HepG2 (cell line): ENCODE data around the gene FRMD6. TPM values are rescaled to one million over a fixed set of nuclear protein-coding genes. Genes with fewer than 3 reads are reported as not detected.

Experiments used
- ARID5B ChIP-seq: IDR thresholded peaks from 2 replicates; pipeline ENCODE4 v1.4.0; 2020; ENCODE audit warnings: mild to moderate bottlenecking, missing genetic modification reagents
- ATAD3A ChIP-seq: sonication (generic); formaldehyde crosslinking; IDR thresholded peaks from 2 replicates; pipeline ENCODE4 v1.4.0; 2020; ENCODE audit warnings: missing genetic modification reagents
- IRF9 ChIP-seq: sonication (generic); formaldehyde crosslinking; IDR thresholded peaks from 2 replicates; pipeline ENCODE4 v1.8.0; 2022; ENCODE audit warnings: missing genetic modification reagents, mild to moderate bottlenecking, borderline replicate concordance
- KDM5B ChIP-seq: sonication (generic); formaldehyde crosslinking; IDR thresholded peaks from 2 replicates; pipeline ENCODE4 v1.4.0; 2020; ENCODE audit warnings: missing genetic modification reagents, mild to moderate bottlenecking, borderline replicate concordance
- NFAT5 ChIP-seq: sonication (generic); formaldehyde crosslinking; IDR thresholded peaks from 2 replicates; pipeline ENCODE4 v1.4.0; 2020; ENCODE audit warnings: missing genetic modification reagents
- ONECUT2 ChIP-seq: sonication (generic); formaldehyde crosslinking; IDR thresholded peaks from 2 replicates; pipeline ENCODE4 v1.4.0; 2020; ENCODE audit warnings: missing genetic modification reagents
- RBM22 ChIP-seq: fragments of 200-400 bp; formaldehyde crosslinking; optimal IDR thresholded peaks from 2 replicates; pipeline ENCODE3; 2017; ENCODE audit warnings: mild to moderate bottlenecking, low read length, moderate library complexity
- SNAI1 ChIP-seq: sonication (generic); formaldehyde crosslinking; IDR thresholded peaks from 2 replicates; pipeline ENCODE4 v1.5.0; 2020; ENCODE audit warnings: mild to moderate bottlenecking, missing genetic modification reagents, borderline replicate concordance
- TFDP2 ChIP-seq: sonication (generic); formaldehyde crosslinking; IDR thresholded peaks from 2 replicates; pipeline ENCODE4 v1.4.0; 2020; ENCODE audit warnings: missing genetic modification reagents
- ZNF12 ChIP-seq: sonication (generic); formaldehyde crosslinking; IDR thresholded peaks from 2 replicates; pipeline ENCODE4 v1.5.0; 2020; ENCODE audit warnings: missing genetic modification reagents
- ZNF350 ChIP-seq: sonication (generic); formaldehyde crosslinking; IDR thresholded peaks from 2 replicates; pipeline ENCODE4 v1.4.0; 2020; ENCODE audit warnings: mild to moderate bottlenecking, low read depth, missing genetic modification reagents, borderline replicate concordance
- ZNF44 ChIP-seq: sonication (generic); formaldehyde crosslinking; IDR thresholded peaks from 2 replicates; pipeline ENCODE4 v1.5.1; 2020; ENCODE audit warnings: mild to moderate bottlenecking, missing genetic modification reagents
- ZNF501 ChIP-seq: sonication (generic); formaldehyde crosslinking; IDR thresholded peaks from 2 replicates; pipeline ENCODE4 v1.5.1; 2020; ENCODE audit warnings: mild to moderate bottlenecking, moderate library complexity, missing genetic modification reagents
- ZNF678 ChIP-seq: sonication (generic); formaldehyde crosslinking; IDR thresholded peaks from 2 replicates; pipeline ENCODE4 v1.4.0; 2020; ENCODE audit warnings: mild to moderate bottlenecking, missing genetic modification reagents
- ZNF841 ChIP-seq: sonication (generic); formaldehyde crosslinking; IDR thresholded peaks from 2 replicates; pipeline ENCODE4 v1.8.1; 2023; ENCODE audit warnings: missing genetic modification reagents, borderline replicate concordance
- polyA plus RNA-seq, 8 experiments: library from polyadenylated mRNA; depleted of rRNA in 3 of 8; stranded (reverse) in 7 of 8; unstranded in 1 of 8; fragments of >200 nt; fragmentation: Illumina TruSeq in 4 of 8; extraction: Trizol in 4 of 8; gene quantifications; 2 replicates each; pipeline versions ENCODE4 v1.2.1 to v1.2.3, GENCODE V29; 2011 to 2016; ENCODE audit warnings: low read depth in 4 of 8, missing spikeins in 1 of 8, mixed read lengths in 1 of 8; ENCODE audit not compliant: insufficient read depth in 1 of 8
- total RNA-seq, 5 experiments: library from RNA; depleted of rRNA; stranded (reverse); fragments of >200 nt; fragmentation: Illumina TruSeq; extraction: Trizol; gene quantifications; 2 replicates each; pipeline ENCODE4 v1.2.3, GENCODE V29; 2016; ENCODE audit warnings: low read depth in 1 of 5

Gene FRMD6
- total and polyA plus RNA-seq, 2 of the 13 experiments (the other 11 are each of a cell fraction or from before 2014, with no cell fraction given), result 2.4 to 5.4 TPM

- TF ChIP-seq ZNF44, result no peak
- no peak for TF ChIP-seq ZNF12 (CRISPR knock-in tag)
- no peak for TF ChIP-seq TFDP2
- no peak for TF ChIP-seq ONECUT2 (CRISPR knock-in tag)
- 0 out of 2 replicates have a peak, but pooled peaks have one; percentile 38 for TF ChIP-seq ZNF678 (CRISPR knock-in tag)
- TF ChIP-seq IRF9 (CRISPR knock-in tag), result no peak
- no peak for TF ChIP-seq ARID5B (CRISPR knock-in tag)
- TF ChIP-seq ZNF350 (CRISPR knock-in tag), result no peak
- TF ChIP-seq NFAT5 (CRISPR knock-in tag), result no peak
- TF ChIP-seq ZNF841, result no peak
- TF ChIP-seq ATAD3A, result no peak
- TF ChIP-seq ZNF501 (CRISPR knock-in tag), result peak; percentile 30; the same call in 1 of the 2 replicates
- no peak for TF ChIP-seq SNAI1
- no peak; the same call in 1 of the 2 replicates for TF ChIP-seq KDM5B (CRISPR knock-in tag)
- no peak for TF ChIP-seq RBM22
Observed at GRCh38 chr14:51650716-51651387, 858 bp upstream of the FRMD6 start (continued).
